ENCODE measurements around the gene PRMT7. TPM values are rescaled to one million over a fixed set of nuclear protein-coding genes. Genes with fewer than 3 reads are reported as not detected.

Gene PRMT7
- total RNA-seq, 2 experiments from 2014 or later = 60.9 to 73.9 TPM

DNA sequence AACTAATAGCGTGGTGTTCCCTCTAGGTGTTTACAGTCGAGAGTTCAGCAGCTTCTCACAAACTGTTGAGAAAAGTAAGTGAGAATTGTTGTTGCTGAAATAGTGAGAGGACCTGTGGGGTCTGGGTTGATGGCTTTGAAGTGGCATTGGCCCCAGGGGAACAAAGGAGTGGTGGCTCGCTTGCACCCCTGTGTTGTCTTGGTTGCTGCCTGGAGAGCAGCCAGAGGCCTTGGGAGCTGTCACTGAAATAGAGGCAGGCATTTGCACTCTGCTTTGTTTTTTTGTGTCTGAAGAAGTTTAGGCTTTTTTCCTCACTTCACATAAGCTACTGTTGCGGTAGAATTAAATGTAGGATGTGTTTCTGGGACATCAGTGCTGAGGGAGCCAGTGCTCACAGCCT, 36.8 kb downstream of the PRMT7 start:
- no peak for ATAC-seq
- Mint-ChIP-seq H3K9me3 (ENCODE audit: low read depth) (no peaks in the 10 kb centered on the region), H3K4me3 (no peak overlapping the region), H3K4me1 (peaks cover 33% of the 10 kb centered on the region), H3K27ac (no peak overlapping the region), H3K27me3 (no peaks in the 10 kb centered on the region), H3K36me3 (peaks cover 62% of the 10 kb centered on the region)
- no peak for DNase-seq
- CTCF ChIA-PET = interaction anchor here (0.9 to 1.0 kb wide), 3 partner anchors 8 to 86 kb away, joined by 3 to 4 read pairs (median 3); no protein-coding TSS in a partner anchor

DNA sequence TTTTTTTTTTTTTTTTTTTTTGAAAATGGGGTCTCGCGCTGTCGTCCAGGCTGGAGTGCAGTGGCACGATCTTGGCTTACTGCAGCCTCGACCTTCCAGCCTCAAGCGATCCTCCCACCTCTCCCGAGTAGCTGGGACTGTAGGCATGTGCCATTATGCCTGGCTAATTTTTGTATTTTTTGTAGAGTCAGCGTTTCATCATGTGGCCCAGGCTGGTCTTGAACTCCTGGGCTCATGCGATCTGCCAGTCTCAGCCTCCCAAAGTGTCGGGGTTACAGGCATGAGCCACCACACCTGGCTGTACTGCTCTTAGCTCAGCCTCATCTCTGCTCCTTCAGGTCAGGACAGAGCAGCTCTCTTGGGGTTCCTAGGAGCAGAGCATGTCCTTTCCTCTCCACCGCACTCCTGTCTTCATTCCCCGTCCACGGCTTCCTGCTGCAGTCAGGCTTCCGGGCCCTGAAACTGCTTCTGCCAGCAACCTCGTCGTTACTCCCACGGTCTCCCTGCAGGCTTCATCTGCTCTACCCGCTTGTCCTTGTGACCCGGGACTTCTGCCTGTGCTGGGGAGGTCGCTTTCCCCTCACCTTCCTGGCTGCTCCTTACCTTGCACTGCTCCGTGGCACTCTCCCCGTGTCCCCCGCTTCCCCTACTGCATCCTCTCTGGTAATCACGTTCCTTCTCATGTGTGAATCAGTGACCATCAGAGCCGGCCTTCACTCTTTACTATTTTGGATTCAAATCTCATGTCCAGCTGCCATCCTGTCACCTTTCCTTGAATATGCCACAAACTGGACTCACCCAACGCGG, 38.0 kb downstream of the PRMT7 start:
- DNase-seq (no peak), ATAC-seq (no peak)
- peaks cover 64% of the 10 kb centered on the region for H3K36me3 Mint-ChIP-seq
- H3K27me3 Mint-ChIP-seq = no peaks in the 10 kb centered on the region
- no peaks in the 10 kb centered on the region for H3K9me3 Mint-ChIP-seq (ENCODE audit: low read depth)
- CTCF ChIA-PET = interaction anchor here (0.6 to 1.8 kb wide), 4 partner anchors 20 to 161 kb away, joined by 3 to 6 read pairs (median 3); no protein-coding TSS in a partner anchor
- H3K4me3 Mint-ChIP-seq = no peak overlapping the region
- H3K27ac Mint-ChIP-seq = no peak overlapping the region
- H3K4me1 Mint-ChIP-seq = peaks cover 32% of the 10 kb centered on the region

DNA sequence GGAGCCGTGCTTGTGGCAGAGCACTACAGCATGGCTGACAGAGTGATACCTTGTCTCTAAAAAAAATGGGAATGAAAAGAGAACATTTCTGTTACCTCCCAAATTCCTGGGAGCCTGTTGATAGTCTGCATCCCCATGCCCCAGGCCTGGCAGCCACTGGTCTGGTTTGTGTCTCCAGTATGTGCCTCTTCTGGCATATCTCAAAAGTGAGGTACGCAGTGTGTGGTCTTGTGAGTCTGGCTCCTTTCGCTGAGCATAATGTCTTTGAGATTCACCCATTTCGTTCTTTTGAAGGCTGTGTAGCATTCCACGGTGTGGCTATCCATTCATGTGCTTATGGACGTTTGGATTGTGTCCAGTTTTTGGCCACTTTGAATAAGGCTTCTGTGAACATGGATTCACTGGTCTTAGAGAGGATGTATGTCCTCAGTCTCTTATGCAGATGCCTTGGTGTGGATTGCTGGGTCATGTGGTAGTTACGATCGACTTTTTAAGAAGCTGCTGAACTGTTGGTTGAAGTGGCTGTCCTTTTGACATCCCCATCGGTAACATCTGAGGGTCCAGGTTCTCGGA, 39.1 kb downstream of the PRMT7 start:
- CTCF ChIA-PET = interaction anchor here (1.4 to 1.8 kb wide), 2 partner anchors 86 to 160 kb away, joined by 3 to 6 read pairs; no protein-coding TSS in a partner anchor
- Mint-ChIP-seq H3K4me1 (peaks cover 29% of the 10 kb centered on the region), H3K27me3 (no peaks in the 10 kb centered on the region), H3K36me3 (peaks cover 70% of the 10 kb centered on the region), H3K9me3 (ENCODE audit: low read depth) (no peaks in the 10 kb centered on the region), H3K27ac (no peak overlapping the region), H3K4me3 (no peak overlapping the region)
- ATAC-seq (no peak), DNase-seq (no peak)

DNA sequence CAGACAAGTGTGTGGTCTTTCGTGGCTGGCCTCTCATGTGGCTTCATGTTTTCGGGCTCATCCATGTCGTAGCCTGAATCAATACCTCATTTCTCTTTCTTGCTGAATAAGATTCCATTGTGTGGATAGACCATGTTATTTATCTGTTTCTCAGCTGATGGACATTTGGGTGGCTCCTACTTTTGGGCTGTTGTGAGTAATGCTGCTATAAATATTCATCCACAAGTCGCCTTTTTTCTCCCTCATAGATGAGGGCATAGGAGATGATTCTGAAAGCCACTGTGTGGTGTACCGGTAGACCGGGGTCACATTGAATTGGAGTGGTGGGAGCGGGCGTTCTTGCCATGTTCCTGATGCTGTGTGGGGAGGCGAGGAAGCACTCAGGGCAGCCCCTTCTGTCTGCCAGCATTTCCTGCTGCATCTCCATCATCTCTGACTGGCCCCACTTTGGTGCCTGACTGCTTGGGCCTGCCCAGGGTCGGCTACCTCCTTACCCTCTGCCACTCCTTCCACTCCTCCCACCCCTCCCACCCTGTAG, 40.1 kb downstream of the PRMT7 start:
- Mint-ChIP-seq H3K9me3 (ENCODE audit: low read depth) (no peaks in the 10 kb centered on the region), H3K4me1 (peaks cover 28% of the 10 kb centered on the region), H3K27ac (no peak overlapping the region), H3K27me3 (no peaks in the 10 kb centered on the region), H3K4me3 (no peak overlapping the region), H3K36me3 (peaks cover 70% of the 10 kb centered on the region)
- no peak for ATAC-seq
- DNase-seq = no peak
- CTCF ChIA-PET = interaction anchor here (1.4 kb wide), 1 partner anchor 87 kb away, joined by 3 read pairs; no protein-coding TSS in a partner anchor

DNA sequence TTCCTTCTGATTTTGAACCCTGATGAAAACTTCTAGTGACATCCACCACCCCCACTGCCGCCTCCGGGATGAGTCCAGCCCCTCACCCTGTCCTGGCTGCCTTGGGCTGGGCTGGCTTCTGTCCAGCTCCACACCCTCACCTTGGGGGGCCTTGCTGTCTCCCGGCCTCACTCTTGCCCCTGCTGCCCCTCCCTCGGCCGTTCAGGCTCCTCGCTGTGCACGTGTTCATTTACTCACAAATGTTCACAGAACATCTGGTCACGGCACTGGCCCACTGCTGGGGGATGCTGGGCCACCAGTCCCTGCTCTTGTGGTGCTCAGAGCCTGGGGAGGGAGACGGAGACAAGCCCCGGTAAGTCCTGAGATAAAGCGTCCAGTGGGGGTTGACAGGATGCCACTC, 40.6 kb downstream of the PRMT7 start:
- H3K27me3 Mint-ChIP-seq = no peaks in the 10 kb centered on the region
- peaks cover 31% of the 10 kb centered on the region for H3K4me1 Mint-ChIP-seq
- H3K9me3 Mint-ChIP-seq (ENCODE audit: low read depth) = no peaks in the 10 kb centered on the region
- H3K36me3 Mint-ChIP-seq = peaks cover 69% of the 10 kb centered on the region
- CTCF ChIA-PET = no interaction called here
- H3K4me3 Mint-ChIP-seq = no peak overlapping the region
- no peak for ATAC-seq
- DNase-seq = no peak
- no peak overlapping the region for H3K27ac Mint-ChIP-seq

DNA sequence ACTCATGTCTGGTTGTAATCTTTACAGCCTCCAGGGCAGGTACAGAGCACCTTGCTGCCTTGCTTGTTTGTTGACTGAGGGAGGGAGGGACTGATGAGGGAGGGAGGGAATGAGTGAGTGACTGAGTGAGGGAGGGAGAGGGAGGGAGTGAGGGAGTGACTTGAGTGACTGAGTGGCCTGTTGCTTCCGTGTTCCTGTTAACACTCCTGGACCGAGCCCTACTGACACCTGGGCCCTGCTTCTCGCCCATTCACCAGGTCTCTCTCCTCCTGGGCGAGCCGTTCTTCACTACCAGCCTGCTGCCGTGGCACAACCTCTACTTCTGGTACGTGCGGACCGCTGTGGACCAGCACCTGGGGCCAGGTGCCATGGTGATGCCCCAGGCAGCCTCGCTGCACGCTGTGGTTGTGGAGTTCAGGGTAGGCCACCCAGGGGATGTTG, 41.2 kb downstream of the PRMT7 start:
- ATAC-seq (no peak), DNase-seq (no peak)
- no peak overlapping the region for H3K4me3 Mint-ChIP-seq
- no peak overlapping the region for H3K27ac Mint-ChIP-seq
- peaks cover 31% of the 10 kb centered on the region for H3K4me1 Mint-ChIP-seq
- peaks cover 68% of the 10 kb centered on the region for H3K36me3 Mint-ChIP-seq
- CTCF ChIA-PET = interaction anchor here (1.0 kb wide), 1 partner anchor 41 kb away, joined by 3 read pairs; the partner anchor contains the start of genes PRMT7 and SLC7A6OS
- H3K27me3 Mint-ChIP-seq = no peaks in the 10 kb centered on the region
- no peaks in the 10 kb centered on the region for H3K9me3 Mint-ChIP-seq (ENCODE audit: low read depth)

DNA sequence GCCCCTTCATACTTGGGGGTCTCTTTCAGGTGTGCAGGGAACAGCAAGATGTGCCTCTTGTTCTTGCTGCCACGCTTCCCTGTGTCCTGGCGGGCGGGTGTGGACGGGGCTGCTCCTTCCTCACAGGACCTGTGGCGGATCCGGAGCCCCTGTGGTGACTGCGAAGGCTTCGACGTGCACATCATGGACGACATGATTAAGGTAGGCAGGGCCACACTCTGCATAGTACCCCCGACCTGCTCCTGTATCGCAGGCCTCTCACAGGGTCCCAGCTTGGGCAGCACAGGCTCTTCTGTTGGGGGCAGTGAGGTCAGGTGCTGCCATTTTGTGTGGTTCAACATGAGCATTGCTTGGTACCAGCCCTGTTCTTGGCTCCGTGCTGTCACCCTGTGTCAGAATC, 42.5 kb downstream of the PRMT7 start:
- Mint-ChIP-seq H3K27me3 (no peaks in the 10 kb centered on the region), H3K27ac (no peak overlapping the region), H3K4me1 (peaks cover 36% of the 10 kb centered on the region), H3K9me3 (ENCODE audit: low read depth) (no peaks in the 10 kb centered on the region), H3K4me3 (no peak overlapping the region), H3K36me3 (peaks cover 68% of the 10 kb centered on the region)
- ATAC-seq (no peak), DNase-seq (no peak)
- CTCF ChIA-PET = interaction anchor here (0.7 to 1.1 kb wide), 2 partner anchors 15 to 34 kb away, joined by 3 read pairs; no protein-coding TSS in a partner anchor

DNA sequence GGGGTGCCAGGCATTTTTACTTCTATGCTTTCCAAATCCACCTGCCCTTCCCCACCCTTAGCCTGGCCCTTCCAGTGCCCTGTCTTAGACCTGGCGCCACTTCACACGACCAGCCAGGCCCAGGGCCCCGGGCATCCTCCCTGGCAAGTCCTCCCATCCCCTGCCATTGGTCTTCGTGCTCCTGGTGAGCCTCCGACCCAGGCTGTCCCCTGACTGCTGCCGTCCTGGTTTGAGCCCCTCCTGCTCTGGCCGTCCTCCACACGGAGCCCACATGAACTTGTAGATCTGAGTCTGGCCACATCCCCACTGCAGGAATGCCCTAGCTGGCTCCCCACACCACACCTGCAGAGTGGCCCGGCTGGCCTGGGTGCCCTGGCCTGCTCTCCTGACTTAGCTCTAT, 44.0 kb downstream of the PRMT7 start:
- Mint-ChIP-seq H3K36me3 (peaks cover 58% of the 10 kb centered on the region), H3K4me3 (no peak overlapping the region), H3K27ac (peak overlapping the region; percentile 19), H3K27me3 (no peaks in the 10 kb centered on the region), H3K9me3 (ENCODE audit: low read depth) (no peaks in the 10 kb centered on the region), H3K4me1 (peaks cover 40% of the 10 kb centered on the region)
- ATAC-seq = no peak
- CTCF ChIA-PET = interaction anchor here (1.2 to 3.8 kb wide), 7 partner anchors 9 to 41 kb away, joined by 3 to 48 read pairs (median 5); no protein-coding TSS in a partner anchor
- no peak for DNase-seq

DNA sequence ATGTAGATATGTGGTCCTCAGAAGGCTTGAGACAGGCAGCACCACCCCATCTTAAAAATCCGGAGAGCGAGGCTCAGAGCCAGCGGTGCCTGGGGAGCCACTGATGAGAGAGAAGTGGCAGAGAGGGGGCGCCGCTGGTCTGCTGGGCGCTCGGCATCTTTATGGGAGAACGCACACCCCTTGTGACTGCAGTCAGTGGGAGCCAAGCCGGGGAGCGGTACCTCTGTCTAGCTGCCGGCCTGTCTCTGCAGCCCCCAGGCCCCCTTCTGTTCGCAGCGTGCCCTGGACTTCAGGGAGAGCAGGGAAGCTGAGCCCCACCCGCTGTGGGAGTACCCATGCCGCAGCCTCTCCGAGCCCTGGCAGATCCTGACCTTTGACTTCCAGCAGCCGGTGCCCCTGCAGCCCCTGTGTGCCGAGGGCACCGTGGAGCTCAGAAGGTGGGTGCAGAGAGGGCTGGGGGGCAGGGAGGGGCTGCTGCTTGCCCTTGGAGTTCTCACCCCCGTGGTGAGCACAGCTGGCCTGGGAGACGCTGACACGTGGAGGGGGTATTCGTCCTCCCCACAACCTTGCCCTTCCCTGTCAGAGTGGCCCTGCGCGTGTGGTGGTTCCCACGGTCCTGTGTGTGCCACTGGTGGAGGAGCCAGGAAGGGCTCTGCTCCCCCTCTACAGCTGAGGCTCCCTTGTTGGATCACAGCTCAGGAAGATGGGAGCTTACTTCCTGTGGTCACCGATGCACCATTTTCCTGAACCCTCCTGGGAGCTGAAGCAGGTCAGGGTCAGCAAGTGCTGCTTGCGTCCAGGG, 44.8 kb downstream of the PRMT7 start:
- no peak overlapping the region for H3K4me3 Mint-ChIP-seq
- H3K27ac Mint-ChIP-seq = peak overlapping the region; percentile 19
- H3K27me3 Mint-ChIP-seq = no peaks in the 10 kb centered on the region
- DNase-seq (no peak), ATAC-seq (peak; percentile 9)
- peaks cover 39% of the 10 kb centered on the region for H3K4me1 Mint-ChIP-seq
- no peaks in the 10 kb centered on the region for H3K9me3 Mint-ChIP-seq (ENCODE audit: low read depth)
- CTCF ChIA-PET = interaction anchor here (1.0 to 3.8 kb wide), 16 partner anchors 8 to 155 kb away, joined by 3 to 48 read pairs (median 4); partner anchors contain the start of gene SLC7A6
- peaks cover 57% of the 10 kb centered on the region for H3K36me3 Mint-ChIP-seq

DNA sequence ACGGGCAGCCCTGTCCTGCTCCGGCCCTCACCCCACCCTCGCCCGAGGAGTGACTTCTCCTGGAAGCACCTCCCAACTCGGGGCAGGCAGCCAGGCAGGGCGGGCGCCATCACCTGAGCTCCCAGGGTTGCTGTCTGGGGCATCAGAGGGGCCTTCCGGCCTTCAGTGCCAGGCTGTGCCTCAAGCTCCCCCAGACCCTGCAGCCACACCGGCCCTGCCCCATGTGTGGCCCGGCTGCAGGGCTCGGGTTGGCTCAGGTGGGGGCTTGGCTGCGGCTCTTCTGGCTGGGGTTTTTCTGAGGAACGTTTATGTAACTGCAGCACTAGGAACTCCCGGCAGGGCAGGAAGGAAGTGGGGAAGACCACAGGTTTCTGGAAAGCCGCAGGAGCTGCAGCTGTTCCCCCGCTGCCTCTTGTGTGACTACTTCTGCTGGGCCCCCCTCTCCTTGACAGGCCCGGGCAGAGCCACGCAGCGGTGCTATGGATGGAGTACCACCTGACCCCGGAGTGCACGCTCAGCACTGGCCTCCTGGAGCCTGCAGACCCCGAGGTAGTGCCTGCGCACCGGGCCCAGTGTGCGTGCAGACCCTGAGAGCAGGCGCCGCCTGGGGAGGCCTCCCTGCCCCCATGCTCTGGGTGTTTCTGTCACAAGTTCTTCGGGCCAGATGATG, 45.6 kb downstream of the PRMT7 start:
- no peaks in the 10 kb centered on the region for H3K9me3 Mint-ChIP-seq (ENCODE audit: low read depth)
- H3K27me3 Mint-ChIP-seq = no peaks in the 10 kb centered on the region
- ATAC-seq (peak; percentile 84), DNase-seq (peak; percentile 95)
- peak overlapping the region; percentile 32 for H3K4me3 Mint-ChIP-seq
- peak overlapping the region; percentile 69 for H3K27ac Mint-ChIP-seq
- CTCF ChIA-PET = interaction anchor here (0.7 to 3.8 kb wide), 21 partner anchors 8 to 165 kb away, joined by 3 to 48 read pairs (median 4); partner anchors contain the start of genes PRMT7, SLC7A6 and SLC7A6OS
- peaks cover 37% of the 10 kb centered on the region for H3K4me1 Mint-ChIP-seq
- peaks cover 55% of the 10 kb centered on the region for H3K36me3 Mint-ChIP-seq

DNA sequence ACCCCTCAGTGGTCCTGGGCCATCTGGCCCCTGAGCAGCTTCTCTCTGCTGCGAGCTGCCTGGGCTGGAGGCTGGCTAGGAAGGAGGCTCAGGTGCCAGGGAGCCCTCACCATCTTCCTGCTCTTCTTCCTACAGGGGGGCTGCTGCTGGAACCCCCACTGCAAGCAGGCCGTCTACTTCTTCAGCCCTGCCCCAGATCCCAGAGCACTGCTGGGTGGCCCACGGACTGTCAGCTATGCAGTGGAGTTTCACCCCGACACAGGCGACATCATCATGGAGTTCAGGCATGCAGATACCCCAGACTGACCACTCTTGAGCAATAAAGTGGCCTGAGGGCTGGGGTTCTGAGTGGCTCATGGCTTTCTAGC, 46.1 kb downstream of the PRMT7 start:
- Mint-ChIP-seq H3K4me1 (peaks cover 37% of the 10 kb centered on the region), H3K27ac (peak overlapping the region; percentile 69), H3K9me3 (ENCODE audit: low read depth) (no peaks in the 10 kb centered on the region), H3K27me3 (no peaks in the 10 kb centered on the region), H3K4me3 (peak overlapping the region; percentile 32), H3K36me3 (peaks cover 51% of the 10 kb centered on the region)
- CTCF ChIA-PET = interaction anchor here (0.7 to 3.8 kb wide), 11 partner anchors 12 to 164 kb away, joined by 3 to 48 read pairs (median 8); partner anchors contain the start of genes PRMT7, SLC7A6 and SLC7A6OS
- ATAC-seq (no peak), DNase-seq (no peak)

DNA sequence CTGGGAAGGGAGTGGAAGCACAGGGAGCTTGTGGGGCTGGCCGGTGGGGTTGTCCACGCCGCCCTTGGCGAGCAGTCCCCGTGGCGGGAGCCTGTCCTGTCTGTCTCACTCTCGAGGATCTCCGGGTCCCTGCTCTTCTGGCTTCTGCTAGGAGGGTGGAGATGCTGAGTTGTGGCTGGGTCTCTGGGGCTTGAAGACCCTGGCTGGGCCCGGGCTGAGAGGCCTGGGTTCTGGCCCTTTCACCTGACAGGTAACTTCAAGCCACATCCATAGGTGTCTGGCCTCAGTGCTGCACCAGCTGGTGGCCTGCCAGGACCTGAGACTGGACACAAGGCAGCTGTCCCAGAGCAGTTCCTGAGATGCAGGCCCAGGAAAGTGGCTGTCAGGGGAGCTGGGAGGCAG, 46.7 kb downstream of the PRMT7 start:
- no peak overlapping the region for H3K27ac Mint-ChIP-seq

More for the DNA sequence above, 46.7 kb downstream of the PRMT7 start:
- Mint-ChIP-seq H3K36me3 (peaks cover 46% of the 10 kb centered on the region), H3K9me3 (ENCODE audit: low read depth) (no peaks in the 10 kb centered on the region), H3K4me3 (no peak overlapping the region), H3K4me1 (peaks cover 37% of the 10 kb centered on the region), H3K27me3 (no peaks in the 10 kb centered on the region)
- no peak for ATAC-seq
- DNase-seq = no peak
- CTCF ChIA-PET = interaction anchor here (0.8 to 3.8 kb wide), 6 partner anchors 11 to 164 kb away, joined by 3 to 48 read pairs (median 9); partner anchors contain the start of gene SLC7A6

All from activated CD8-positive, alpha-beta memory T cell treated with anti-CD3 and anti-CD28 coated beads, Interleukin-2, amount 10 ng/mL, durations not matched to agents 7 days and 5 days (primary cell).